ENCODE results near the gene SPATA31C2.
"Not testable (repeated sequence)": the region's sequence is repeated elsewhere in the genome, so short reads cannot be mapped to it uniquely, and the experiment has no call there.

Gene SPATA31C2

DNA sequence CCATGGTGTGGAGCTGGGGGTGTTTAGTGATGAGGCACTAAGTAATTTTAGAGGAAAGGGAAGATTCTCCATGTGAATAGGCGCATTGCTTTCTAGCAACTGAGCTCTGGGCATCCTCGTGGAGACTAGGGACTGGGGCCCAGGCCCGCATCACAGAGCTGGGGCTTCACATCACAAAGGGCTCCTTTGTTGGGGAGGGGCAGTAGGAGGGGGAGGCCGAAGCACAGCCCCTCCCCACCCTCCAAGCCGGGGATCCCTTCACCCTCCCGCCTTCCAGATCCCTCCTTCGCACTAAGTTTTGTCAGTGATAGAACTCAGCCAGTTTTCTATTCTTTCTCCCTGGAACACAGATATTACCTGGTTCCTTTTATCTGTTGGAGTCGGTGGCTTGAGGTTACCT lies at the start of gene SPATA31C2:
TSS of gene SPATA31C2 (minus strand) at position 101 of the 400 bp plus-strand sequence. CDS start at position 72, 29 bp downstream.
- not testable (repeated sequence) for DNase-seq (ENCODE audit: low read depth in 2 of 2)

DNA sequence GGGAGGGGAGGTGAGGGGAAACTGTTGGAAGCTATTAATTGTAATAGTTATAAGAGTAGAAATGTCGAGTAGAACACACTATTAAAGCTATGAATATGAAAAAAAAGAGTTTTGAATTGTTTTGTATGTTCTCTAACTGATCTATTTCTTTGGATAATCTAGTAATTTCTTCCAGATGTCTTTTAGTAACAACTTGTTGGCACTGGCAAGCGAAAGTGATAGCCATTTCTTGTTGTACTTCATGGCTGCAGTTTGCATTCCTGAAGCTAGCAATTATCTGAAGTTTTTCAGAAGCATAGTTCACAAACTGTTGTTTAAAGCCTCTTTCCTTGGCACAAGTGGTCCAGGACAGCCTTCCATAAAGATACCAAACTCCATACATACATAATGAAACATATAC lies 49.4 kb upstream of the SPATA31C2 start:
- no peak for DNase-seq (ENCODE audit: low read depth in 2 of 2)

DNA sequence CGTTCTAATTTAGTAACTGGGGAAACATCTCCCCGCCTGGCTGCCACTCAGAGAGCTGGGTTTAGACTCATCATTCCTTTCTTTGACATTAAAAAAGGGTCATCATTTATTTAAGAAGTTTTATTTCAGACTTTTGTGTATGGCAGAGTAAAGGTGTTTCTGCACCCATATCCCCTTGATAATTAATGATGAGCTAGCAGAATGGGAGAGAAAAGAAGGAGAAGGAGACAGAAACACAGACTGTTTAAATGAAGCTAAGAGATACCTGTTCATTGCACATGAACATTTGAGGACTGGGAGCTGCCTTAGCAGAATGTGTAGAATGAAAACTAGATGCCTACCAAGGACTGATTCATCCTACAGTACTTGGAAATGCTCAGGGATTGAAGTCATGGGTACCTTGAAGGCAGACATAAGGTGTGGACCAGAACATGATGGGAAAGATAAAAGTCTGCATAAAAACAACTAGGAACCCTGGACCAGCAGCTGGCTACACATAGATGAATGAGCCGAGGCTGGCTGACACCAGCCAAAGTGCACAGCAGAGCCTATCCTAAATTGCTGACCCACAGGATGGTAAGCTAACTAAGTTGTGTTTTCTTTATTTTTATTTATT lies 48.3 kb upstream of the SPATA31C2 start:
- DNase-seq (ENCODE audit: low read depth in 2 of 2), result no peak

DNA sequence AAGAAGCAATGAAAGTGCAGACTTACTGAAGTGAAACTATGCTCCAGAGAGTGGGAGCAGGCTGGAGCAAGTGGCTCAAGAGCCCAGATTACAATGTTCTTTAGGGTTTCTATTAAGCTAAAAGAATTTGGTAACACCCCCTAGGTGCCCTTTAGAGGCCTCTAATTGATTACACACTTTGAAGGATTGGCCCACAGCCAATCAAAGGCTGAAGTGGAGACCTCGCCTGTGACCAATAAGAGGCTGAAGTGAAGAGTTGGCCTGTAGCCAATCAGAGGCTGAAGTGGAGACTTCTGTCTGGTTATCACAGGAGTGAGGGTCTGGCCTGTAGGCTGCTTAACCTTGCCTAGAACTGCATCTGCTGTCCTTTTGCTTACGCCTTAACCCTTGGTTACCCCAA lies 46.7 kb upstream of the SPATA31C2 start:
- DNase-seq (ENCODE audit: low read depth in 2 of 2), result no peak

DNA sequence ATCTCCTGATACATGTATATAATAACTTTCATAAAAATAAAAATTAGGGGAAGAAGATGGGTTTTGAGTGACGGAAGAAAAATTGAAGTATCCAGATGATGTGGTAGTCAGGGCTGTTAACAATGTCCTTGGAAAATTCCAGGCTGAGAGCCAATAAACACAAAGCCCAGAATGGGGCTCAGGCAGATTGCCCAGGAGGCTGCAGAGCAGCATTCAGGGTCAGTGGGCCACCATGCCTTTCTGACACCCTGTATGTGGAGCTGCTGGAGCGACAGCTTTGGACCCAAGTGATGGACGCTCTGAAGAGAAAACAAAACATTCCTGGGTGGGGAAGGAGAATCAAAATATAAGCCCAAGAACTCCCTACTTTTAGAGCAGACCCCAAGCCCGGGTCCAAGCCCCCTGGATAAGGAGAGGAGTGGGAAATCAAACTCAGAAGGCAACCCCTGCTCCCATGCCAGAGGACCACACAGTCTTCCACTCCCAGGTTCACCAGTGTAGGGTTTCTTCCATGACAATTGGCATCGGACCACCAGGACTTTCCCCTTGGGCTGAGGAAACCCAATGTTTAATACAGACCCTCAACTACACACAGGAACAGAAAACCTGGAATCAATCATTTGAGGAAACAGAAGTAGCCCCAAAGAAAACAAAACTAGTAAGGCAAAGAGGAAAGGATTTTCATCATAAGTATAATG lies 45.7 kb upstream of the SPATA31C2 start:
- DNase-seq (ENCODE audit: low read depth in 2 of 2), result no peak

DNA sequence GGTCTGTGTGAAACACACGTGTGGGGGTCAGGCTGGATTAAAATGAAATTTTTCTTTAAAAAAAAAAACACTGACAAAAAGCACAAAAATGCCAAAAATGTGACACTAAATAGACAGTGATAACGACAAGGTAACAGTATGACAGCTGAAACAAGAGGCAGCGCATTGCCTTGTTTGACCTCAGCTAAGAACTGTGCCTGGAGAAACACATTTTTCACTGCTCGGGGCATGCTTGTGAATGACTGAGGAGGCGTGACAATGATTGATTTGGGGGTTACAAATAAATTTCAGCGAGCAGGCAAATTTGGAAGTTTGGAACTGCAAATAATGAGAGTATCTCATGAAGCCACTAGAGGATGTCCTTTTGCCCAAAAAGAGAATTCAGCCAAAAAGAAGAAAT lies 44.2 kb upstream of the SPATA31C2 start:
- no peak for DNase-seq (ENCODE audit: low read depth in 2 of 2)

DNA sequence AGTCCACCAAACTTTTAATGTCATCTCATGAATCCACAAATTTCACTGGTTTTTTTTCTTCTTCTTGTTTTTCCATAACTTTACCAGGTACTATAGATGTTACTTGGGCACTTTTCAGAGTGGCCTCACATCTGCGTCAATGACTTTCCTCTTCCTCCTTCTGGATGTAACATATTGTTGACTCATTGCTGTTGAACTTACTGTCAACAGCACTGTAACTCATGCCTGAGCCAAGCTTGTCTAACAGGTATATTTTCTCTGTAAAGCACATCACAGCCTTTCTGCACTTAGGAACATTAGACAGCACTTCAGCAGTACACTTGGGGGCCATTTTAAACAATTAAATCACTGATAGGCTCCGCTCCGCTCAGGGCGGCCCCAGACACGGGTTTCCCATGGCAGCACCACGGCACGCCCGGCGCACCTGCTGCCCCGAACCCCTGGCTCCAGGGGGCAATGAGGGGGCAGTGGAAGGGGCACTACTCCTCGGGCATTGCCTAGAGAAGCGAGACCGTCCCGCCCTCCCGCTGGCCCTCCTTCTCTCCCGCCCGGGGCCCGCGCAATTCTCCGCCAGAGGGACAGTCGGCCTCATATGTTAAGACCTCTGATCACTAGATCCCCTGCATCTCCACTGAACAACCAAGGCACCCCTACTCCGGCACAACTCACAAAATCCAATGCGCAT lies 41.9 kb upstream of the SPATA31C2 start:
- DNase-seq (ENCODE audit: low read depth in 2 of 2), result no peak

DNA sequence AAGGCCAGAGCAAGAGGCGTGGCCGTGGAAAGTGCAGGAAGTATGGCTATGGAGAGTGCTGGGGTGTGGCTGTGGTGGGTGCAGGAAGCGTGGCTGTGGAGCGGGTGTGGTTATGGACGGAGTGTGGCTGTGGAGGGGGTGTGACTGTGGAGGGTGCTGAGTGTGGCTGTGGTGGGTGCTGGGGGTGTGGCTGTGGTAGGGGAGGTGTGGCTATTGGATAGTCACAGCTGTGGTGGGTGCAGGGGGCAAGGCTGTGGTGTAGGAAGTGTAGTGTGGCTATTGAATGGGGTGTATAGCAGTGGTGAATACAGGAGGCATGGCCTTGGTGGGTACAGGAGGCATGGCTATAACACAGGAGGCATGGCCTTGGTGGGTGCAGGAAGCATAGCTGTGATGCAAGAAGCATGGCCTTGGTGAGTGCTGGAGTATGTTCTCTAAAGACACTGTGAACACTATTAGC lies 40.8 kb upstream of the SPATA31C2 start:
- DNase-seq (ENCODE audit: low read depth in 2 of 2), result peak in 1 of 2 donors; percentile 7

DNA sequence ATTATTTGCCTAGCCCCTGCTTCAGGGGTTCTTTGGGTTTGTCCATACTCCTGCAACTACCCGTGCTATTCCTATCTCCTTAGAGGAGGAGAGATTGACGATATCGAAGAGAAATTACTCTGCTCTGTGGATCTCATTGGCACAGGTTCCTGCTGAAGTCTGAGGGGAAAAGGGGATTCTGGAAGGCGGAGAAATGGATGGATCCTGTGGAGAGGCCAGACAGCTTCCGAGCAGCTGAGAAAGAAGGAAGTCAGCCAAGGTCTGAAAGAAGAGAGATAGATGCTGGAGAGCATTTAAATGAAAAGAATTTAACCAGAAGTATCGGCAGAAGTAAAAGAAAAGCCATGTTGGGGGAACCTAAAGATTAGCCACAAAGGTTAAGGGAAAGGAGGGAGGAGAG lies 40.4 kb upstream of the SPATA31C2 start:
- DNase-seq (ENCODE audit: low read depth in 2 of 2), result no peak

DNA sequence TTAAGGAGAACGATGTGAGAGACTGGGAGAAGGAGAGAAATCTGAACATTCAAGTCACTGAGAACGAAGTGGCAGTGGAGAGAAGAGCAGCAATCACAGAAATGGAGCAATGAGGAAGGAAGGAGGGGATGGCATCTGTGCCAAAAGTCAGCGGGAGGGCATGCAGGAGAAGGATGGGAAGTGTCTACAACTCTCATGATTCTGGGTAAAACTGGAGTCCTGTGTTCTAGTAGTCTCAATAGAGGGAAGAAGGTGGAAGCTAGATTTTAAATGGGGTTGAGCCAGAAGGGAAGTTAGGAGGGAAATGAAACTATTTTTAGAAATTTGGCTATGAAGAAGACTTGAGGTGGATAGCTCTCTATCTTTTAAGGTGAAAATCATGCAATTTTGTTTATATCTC lies 39.1 kb upstream of the SPATA31C2 start:
- no peak for DNase-seq (ENCODE audit: low read depth in 2 of 2)

DNA sequence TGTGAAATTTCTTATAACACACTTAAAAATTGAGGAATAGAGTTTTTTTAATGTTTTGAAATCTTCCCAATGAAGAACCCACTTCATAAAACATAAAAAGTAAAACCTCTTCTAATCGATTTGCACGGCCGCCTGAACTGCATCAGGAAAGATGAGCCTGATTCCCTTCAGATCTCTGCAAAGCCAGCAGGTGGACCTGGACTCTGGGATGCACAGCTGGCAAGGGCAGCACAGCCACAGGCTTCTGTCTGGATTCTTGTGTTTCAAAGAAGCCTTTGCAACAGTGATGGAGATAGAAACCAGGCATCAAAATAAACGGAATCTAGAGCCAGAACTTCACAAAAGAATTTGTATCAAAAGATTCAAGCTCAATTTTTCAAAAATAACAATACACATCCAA lies 36.0 kb upstream of the SPATA31C2 start:
- DNase-seq (ENCODE audit: low read depth in 2 of 2), result no peak

DNA sequence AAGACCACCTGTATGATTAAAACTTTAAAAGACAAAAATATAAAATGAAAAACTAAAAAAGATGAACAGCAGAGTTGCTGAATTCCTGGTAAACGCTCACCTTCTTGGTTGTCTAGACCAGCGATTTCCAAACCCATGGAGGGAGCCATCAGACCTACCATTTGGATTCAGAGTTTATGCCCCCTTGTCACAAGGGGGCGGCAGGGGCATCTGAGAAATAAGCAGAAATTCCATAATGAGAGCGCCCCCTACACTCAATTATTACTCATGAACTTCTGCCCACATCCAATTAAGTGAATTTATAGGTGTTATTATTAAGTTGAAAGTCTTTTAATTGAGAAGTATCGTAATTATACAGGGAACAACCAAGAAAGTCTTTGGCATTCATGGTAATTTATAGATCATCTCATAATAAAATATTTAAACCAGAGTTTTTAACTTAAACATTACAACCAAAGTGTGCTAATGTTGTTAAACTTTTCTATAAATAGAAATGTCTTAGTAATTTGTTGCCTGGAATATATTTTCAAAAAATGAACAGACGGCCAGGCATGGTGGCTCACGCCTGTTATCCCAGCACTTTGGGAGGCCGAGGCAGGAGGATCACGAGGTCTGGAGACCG lies 35.2 kb upstream of the SPATA31C2 start:
- peak in 1 of 2 donors; percentile 21 for DNase-seq (ENCODE audit: low read depth in 2 of 2)

DNA sequence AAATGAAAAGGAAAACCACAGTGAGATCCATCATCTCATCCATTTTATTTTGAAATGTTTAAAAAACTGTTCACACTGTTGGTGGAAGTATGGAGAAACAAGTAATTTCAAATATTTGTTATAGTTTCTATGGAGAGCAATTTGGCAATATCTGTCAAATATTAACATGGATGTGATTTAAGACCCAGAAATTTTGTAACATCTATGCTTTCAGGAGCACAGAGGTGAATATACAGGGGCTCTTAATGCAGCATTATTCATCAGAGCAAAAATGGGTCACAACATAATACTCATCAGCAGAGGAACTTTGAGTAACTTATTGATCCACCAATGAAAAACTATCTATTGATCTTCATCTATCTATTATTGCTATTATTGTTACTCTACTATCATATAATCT lies 31.4 kb upstream of the SPATA31C2 start:
- no peak for DNase-seq (ENCODE audit: low read depth in 2 of 2)

DNA sequence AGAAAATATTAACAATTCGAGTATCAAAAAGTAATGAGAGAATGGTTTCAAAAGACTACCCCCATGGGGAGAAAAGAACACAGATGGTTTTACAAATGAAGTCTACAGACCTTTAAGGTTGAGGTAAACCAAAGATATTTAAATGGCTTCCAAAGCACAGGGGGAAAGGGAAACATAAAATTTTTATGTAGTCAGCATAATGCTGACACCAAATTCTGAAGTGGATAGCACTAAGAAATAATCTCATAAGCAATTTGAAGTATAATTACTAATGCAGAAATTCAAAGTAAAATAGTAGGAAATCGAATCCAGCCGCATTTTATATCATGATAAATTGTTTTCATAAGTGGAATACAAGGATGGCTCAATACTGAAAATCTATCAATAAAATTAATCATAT lies 30.3 kb upstream of the SPATA31C2 start:
- no peak for DNase-seq (ENCODE audit: low read depth in 2 of 2)

DNA sequence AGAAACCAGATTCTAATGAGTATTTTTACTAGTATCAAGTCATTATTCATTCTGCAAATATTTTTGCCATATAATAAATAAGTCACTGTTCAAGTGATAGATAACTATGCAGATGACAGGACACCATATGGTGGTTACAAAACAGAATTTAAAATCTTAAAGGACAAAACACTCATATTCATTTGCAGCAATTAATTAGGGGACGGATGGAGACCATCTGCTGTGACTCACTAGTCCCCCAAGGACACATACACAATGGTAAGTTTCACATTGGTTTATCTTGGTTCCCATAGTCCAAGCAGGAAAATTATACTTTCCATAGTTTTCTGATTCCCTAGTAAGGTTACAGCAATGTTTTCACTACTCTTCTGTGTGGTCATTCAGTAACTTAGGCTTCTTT lies 28.4 kb upstream of the SPATA31C2 start:
- DNase-seq (ENCODE audit: low read depth in 2 of 2), result no peak

DNA sequence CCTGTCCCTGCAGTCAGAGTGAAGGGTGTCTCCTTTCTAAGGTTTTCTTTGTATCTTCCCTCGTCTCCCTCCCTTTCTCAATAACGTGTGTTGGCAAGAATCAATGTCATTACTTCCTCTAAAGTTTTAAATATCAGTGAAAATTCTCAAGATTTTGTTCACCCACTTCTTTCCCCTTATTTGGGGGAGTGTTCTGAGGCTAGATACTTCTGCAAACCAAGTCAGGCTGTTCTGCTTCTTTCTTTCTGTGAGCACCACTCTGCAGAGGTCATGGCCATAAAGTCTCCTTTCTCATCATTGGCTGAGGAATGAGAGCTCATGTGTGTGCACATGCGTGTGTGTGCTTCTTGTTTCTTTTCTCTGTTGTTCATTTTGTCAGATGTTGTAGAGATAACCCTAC lies 26.6 kb upstream of the SPATA31C2 start:
- DNase-seq (ENCODE audit: low read depth in 2 of 2), result no peak

DNA sequence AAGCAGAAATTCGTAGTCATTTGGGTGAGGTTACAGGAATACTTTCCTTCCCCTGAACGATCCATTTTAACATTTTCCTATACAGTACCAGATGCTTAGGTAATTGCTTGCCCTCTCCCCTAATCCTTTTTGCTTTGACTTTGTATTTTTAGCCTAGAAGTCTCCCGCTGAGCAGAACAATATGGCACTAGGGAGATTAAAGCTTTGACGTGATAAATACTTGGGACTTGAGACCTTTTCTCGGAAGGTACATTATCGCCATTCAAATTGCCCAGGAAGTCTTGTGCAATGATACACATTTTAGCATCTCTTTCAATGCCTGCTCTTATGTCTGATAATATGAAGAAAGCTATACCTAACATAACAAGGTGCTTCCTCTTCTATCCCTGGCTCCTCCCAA lies 22.9 kb upstream of the SPATA31C2 start:
- DNase-seq (ENCODE audit: low read depth in 2 of 2), result no peak

DNA sequence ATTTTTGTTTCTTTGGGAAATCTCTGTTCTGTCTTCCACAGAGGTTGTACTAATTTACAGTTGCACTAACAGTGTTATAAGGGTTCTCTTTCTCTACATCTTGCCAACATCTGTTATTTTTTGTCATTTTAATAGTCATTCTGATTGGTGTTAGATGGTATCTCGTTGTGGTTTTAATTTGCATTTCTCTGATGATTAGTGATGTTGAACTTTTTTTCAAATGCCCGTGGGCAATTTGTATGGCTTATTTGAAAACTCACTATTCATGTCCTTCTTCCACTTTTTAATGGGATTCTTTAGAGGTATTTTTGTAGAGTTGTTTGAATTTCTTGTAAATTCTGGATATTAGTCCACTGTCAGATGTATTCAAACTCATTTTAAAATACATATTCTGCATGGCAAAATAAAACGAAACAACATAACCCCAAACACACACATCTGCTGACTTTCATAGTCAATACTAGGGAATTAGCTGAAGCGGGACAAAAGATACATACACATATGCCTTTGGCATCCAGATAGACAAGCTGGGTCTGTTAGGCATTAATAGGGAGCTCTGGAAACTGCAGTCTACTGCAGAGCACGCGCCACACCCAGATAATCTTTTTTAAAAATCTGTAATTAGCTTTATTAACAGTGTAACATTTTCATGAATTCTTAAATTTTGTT lies 5.8 kb upstream of the SPATA31C2 start:
- no peak for DNase-seq (ENCODE audit: low read depth in 2 of 2)

DNA sequence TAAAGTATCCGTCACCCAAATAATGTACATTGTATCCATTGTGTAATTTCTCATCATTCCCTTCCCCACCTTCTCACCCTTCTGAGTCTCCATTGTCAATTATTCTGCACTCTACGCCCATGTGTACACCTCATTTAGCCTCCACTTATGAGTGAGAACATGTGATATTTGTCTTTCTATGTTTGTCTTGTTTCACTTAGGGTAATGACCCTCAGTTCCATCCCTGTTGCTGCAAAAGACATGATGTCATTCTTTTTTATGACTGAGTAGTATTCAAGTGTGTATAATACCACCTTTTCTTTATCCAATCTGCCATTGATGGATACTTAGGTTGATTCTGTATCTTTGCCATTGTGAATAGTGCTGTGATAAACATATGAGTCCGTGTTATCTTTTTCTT lies 4.9 kb upstream of the SPATA31C2 start:
- DNase-seq (ENCODE audit: low read depth in 2 of 2), result no peak

DNA sequence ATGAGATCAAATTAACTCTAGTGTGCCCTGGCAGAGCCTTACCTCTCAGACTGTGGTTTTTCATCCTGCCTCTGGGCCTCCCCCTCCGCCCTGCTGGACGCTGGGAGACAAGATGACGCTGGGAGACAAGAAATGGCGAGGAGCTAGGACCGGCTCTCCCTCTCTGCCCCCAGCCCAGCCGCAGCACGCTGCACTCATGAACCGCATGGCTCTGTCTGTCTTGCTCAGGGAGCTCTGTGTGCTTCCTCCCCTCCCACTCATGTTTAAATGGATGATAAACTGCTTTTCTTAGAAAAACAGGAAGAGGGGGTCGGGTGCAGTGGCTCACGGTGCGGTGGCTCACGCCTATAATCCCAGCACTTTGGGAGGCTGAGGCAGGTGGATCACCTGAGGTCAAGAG lies 4.7 kb downstream of the SPATA31C2 start:
- not testable (repeated sequence) for DNase-seq (ENCODE audit: low read depth in 2 of 2)

DNA sequence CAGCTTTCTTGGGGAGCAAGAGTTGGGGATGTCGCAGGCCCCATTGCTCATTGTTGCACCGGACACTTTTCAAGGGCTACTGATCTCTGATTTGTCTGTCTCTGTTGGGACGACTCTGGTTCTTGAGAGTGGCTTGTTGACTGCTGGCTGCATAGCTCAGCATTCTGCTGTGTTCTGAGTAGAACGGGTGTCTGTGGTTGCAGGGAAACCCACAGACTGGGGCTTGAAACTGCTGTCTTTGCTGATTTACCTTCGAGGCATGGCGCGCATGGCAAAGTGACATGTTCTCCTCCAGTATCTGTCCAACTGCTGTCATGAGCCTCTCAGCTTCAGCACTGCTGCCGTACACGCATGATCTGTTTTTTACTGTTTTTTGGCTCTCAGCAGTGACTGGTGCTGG lies 8.7 kb downstream of the SPATA31C2 start:
- DNase-seq (ENCODE audit: low read depth in 2 of 2), result not testable (repeated sequence)

DNA sequence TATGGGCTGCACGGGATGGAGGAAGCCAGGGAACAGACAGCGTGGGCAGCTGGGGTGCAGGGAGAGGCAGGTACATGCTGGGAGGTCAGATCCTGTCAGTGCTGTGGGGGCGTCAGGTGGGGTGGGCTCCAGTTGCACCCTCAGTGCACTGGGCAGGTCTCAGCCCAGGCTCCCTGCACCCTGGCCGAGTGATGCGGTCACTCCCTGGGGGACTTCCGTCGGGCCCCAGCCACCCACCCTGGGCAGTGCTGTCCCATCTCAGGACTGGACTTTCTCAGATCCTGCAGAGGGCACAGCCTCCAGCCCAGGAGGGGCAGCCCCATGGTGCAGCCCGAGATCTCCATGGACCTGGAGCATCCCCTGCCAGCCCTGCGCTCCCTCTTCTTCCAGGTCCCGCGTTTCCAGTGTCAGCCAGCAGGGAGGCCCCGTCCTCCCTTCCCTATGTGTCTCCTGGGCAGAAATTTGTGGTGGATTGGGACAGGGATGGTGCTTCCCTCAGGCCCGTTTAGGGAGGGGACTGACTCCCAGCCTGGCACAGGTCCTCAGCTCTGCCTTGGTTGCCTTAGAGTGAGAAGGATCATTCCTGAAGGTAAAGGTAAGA lies 10.5 kb downstream of the SPATA31C2 start:
- not testable (repeated sequence) for DNase-seq (ENCODE audit: low read depth in 2 of 2)

Data from stimulated activated CD8-positive, alpha-beta memory T cell treated with anti-CD3 and anti-CD28 coated beads, Interleukin-15, amount 100 ng/mL, for 4 hours (primary cell).